GM19035 (cell line): ENCODE results near the gene TMEM131L.
A peak's percentile ranks its signal among the peaks of the same experiment; 100 is the strongest.

Source experiments
- ATAC-seq: cut with Tn5 transposase; IDR thresholded peaks from one replicate; pipeline ENCODE4 v1.9.1; 2021; ENCODE audit not compliant: unreplicated experiment

The TMEM131L gene

GRCh38 chr4:153570228-153570973, 104.2 kb downstream of the TMEM131L start:
- ATAC-seq, result no peak

GRCh38 chr4:153571006-153571545, 104.9 kb downstream of the TMEM131L start:
- ATAC-seq, result no peak

DNA sequence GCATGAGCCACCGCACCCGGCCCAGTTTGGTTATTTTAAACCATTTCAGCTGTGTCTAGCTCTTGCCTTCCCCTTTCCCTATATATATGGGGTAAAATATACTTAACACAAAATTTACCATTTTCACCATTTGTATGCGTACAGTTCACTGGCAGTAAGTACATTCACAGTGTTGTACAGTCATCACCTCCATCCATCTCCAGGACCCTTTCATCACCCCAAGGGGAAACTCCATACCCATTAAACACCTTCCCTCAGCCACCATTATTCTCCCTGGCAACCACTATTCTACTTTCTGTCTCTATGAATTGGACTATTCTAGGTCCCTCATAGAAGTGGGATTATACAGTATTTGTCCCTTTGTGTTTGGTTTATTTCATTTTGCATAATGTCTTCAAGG, 106.4 kb downstream of the TMEM131L start:
- no peak for ATAC-seq

GRCh38 chr4:153573221-153573620, 107.1 kb downstream of the TMEM131L start:
- no peak for ATAC-seq

- peak; percentile 59 for ATAC-seq
Measured at GRCh38 chr4:153573881-153574802, 108.0 kb downstream of the TMEM131L start.

DNA sequence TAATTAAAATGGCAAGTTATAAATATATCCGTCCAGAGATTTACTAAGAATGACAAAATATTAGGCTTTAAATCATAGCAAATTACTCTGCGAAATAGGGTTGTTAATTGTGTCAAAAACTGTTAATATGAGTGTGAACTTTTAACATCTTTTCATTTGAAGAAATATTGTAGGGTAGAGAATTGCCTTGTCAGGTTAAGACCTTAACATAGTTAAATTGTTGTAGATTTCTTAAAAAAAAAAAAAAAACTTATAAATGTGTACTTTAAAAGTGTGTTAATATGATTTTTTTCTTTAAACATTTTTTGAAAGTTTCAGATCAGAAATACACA, 110.2 kb downstream of the TMEM131L start:
- no peak for ATAC-seq

- no peak for ATAC-seq
Measured at GRCh38 chr4:153577053-153577452, 110.9 kb downstream of the TMEM131L start.

DNA sequence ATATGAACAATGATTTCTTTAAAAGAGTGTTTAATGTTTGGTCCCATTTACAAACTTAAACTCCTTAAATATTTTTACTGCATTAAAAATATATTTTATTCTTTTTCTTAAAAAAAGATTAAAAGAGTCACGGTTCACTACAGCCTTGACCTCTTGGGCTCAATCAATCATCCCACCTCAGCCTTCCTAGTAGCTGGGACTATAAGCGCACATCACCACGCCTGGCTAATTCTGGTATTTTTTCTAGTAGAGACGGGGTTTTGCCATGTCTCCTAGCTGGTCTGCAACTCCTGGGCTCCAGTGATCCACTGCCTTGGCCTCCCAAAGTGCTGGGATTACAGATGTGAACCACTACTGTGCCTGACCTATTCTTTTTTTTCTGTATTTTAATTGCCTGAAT, 113.2 kb downstream of the TMEM131L start:
- no peak for ATAC-seq

DNA sequence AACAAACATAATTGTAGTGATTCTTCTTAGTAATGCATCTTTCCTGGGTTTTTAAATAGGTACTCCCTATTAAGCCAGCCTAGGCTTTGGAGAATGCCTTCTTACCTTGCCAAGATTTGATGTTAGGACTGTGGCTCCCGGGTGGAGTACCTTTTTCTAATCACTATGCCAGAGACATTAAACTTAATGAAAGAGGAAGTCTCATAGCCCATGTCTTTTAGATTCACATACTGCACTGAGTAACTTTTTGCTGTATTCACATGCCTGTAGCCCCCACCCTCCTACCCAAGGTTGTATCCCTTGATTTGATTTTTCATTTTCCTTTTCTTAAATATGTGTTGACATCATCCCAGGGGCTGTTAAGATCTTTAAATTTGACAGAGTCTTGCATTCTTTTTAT, 113.7 kb downstream of the TMEM131L start:
- no peak for ATAC-seq

GRCh38 chr4:153582954-153583702, 117.0 kb downstream of the TMEM131L start:
- no peak for ATAC-seq

DNA sequence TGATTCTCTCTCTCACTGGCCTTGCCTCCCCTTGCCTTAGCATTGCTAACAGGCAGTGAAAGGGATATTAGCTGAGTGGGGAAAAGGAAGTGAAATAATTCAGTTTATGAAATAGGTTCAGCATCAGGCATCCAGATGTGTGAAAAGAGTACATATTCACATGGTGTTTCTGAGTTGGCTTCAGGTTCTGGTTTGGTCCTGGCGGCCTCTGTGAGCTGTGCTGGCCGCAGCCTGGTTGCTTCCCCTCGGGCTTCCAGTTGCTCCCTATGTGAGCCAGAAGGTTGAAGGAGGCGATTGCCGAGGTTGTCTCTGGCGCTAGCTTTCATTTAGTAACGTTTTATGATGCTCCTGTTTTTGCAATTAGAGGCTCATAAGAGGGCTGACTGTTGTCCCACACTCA, 118.9 kb downstream of the TMEM131L start:
- ATAC-seq, result no peak

DNA sequence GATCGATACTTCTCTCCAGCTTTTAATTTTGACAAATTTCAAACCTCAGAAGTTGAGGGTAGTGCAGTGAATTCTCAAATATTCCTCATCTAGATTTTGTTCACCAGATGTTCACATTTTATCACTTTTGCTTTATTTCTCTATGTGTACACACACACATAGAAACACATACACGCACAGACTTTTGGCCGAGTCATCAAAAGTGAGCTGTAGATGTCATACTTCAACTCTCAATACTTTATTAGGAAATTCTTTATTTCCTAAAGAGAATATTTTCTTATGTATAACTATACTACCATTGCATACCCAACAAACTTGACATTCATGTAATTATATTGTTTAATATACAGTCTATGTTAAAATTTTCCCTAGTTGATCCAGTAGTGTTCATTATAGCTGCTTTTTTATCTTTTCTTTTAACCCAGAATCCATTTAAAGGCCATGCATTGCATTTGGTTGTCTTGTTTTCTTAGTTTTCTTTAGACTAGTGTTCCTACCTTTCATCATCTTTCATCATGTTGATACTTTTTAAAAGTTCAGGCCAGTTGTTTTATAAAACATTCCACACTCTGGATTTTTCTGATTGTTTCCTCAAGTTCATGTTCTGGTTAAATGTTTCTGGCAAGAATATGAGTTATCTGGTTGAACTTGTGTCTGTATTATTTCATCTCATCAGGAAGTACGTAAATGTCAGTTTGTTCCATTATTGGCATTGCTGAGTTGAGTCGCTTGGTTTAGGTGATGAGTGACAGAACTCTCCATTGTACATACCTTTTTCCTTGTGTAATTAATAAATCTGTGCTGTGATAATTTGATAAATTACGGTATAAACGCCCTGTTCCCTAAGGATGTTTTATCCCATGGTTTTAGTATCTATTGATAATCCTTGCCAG, 123.8 kb downstream of the TMEM131L start:
- ATAC-seq, result no peak

GRCh38 chr4:153591441-153591840, 125.3 kb downstream of the TMEM131L start:
- no peak for ATAC-seq

- ATAC-seq, result no peak
Measured at GRCh38 chr4:153592064-153592463, 125.9 kb downstream of the TMEM131L start.

DNA sequence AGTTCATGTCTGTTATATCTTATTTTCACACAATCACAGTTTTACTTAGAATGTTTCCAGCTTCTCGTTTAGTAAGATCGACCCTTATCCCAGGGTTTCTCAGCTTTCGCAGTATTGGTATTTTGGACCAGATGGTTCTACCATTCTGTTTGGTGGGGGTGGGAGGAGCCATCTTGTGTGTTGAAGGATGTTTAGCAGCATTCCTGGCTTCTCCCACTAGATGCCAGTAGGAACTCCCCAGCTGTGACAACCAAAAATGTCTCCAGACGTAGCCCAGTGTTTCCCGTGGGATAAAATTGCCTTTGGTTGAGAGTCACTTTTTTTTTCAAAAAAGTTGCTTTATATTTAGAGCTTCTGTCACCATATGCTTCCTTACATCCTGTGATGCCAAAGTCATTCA, 127.0 kb downstream of the TMEM131L start:
- ATAC-seq, result no peak

DNA sequence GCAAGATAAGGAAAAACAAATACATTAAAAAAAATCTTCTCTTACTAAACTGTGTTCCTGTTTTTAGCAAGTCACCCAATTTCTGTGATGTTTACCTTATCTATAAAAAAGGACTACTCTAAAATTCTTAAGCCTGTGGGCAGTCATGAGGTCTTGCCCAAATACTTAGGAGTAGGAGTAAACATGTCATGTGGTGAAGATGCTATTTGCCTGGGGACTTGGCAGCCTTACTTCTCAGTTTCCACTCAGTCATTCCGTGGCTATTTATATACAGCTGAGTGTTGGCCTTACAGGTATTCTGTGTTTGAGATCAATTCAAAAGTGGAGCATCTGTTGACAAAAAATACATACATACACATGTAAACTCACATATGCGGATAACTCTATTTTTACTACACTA, 128.1 kb downstream of the TMEM131L start:
- no peak for ATAC-seq

DNA sequence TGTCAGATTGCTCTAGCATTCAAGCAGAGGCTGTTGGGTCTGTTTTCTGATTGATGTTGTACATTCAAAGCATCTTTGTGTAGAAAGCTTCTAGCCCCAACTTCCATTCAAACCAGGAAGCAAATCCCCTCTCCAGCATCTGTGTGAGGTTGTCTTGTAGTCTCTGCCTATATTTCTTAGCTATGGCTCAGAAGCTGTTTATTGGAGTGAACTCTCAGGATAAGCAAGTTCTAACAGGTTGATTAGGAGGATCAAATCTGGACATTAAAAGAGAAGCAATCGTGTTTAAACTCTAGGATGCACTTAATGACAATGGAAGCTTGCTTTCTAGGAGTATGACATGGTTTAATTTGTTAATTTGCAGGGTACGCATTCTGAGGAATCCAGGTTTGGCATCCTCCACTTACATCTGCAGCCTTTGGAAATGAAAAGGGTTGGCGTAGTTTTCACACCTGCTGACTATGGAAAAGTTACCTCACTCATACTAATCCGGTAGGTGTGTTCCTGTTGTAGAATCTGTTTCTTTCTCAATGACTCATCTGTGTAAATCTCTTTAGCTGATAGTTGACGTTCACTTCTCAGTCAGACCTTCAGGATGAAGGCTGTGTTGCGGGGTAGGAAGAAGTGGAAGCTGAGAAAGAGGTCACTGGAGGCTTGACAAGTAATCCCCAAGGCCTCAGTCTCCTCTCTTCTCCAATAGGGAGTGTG, 129.9 kb downstream of the TMEM131L start:
- ATAC-seq, result no peak

DNA sequence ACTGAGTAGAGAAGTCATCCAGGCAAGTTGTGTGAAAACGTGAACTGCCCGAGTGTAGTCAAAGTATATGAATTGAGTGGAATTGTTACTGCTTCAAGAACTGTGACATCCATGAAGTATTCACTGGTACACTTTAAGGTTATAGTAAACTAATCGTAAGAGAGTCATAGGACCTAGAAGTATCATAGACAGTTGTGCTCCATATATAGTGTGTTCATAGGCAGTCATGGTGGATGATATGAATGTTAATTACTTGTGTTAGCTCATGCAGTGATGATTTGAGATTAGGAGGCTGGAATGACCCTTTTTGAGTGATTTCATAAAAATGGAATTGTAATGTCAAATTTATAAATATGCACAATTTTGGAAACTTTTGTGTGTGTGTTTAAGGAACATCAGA, 136.6 kb downstream of the TMEM131L start:
- ATAC-seq, result no peak

DNA sequence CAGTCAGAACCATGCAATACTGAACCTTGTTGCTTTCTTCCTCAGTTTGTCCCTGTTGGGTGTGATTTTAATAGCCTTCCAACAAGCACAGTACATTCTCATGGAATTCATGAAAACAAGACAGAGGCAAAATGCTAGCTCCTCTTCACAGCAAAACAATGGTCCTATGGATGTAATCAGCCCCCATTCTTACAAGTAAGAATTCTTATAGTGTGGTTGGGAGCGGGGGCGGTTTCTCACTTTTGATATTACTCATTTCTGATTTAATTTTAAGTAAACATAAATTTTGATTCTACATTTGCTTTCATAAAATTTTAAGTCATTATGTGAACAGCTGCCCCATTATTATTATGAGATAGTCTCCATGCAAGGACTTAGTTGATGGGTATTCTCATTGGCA, 137.1 kb downstream of the TMEM131L start:
- ATAC-seq, result no peak

- no peak for ATAC-seq
Measured at GRCh38 chr4:153603835-153604234, 137.7 kb downstream of the TMEM131L start.
